Activated CD4-positive, alpha-beta T cell treated with anti-CD3 and anti-CD28 coated beads, Interleukin-2, amount 50 U/mL, for 24 hours (primary cell): Measurements from ENCODE around the gene DAZ1.
"Not testable (repeated sequence)": the region's sequence is repeated elsewhere in the genome, so short reads cannot be mapped to it uniquely, and the experiment has no call there.

Experiments used
- DNase-seq, 2 donors: peaks; one replicate each; pipeline ENCODE4 v3.0.0-alpha.2; 2020; ENCODE audit warnings: low read depth in 1 of 2, low spot score in 1 of 2

DAZ1 gene

DNA sequence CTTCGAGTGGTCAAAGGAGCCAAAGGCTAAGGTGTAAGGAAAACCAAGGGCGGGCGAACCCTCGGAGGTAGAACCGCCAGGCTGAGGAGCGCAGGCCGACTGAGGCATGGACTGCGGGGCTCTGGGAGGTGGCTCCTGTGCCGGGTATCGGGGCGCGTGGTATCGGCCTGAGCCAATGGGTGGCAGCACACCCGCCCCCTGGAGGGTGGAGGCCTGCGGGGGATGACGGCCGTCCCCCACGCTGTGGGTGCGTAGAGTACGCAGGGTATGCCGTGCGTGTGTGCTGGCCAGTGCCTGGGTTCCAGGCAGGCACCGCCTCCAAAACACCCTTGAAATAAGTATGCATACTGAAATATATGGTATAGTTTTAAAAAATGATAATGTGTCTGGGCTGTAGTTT is at the start of gene DAZ1:
TSS of gene DAZ1 (minus strand) at position 101 of the 400 bp plus-strand sequence. CDS start 208 bp downstream, outside the sequence.
- not testable (repeated sequence) for DNase-seq

- not testable (repeated sequence) for DNase-seq
These were observed 20.4 kb upstream of the DAZ1 start, which contains the start of gene DAZ2 for GRCh38 chrY:23219233-23219632. Gene DAZ2 (plus strand): TSS chrY:23219533. CDS start chrY:23219741, 208 bp downstream.

- not testable (repeated sequence) for DNase-seq
These were observed 11.9 kb upstream of the DAZ1 start for GRCh38 chrY:23210681-23211080.

GRCh38 chrY:23209802-23210495 is 11.1 kb upstream of the DAZ1 start:
- DNase-seq: not testable (repeated sequence)

DNA sequence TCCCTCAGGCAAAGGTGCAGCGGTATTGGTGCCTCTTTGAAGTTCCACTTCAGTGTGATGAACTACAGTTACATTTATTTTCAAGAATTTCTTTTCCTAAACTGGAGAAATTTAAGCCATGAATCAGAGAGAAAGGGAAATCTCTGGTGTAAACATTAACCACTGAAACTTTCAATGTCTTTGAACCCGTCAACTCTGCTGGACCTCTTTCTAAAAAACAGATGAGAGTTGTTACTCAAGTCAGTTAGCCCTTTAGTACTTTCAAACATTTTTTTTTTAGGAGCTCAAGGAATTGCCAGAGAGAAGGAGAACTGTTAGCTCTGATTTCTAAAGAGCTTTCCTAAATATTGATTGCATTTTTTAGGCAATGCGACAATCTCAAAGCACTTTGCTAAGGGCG is 8.6 kb upstream of the DAZ1 start:
- DNase-seq: not testable (repeated sequence)
